Sigmoid colon (tissue), 4 donors: Measurements from ENCODE around the gene RBM39.

Source experiments
- POLR2A ChIP-seq, 2 donors: fragments of 450-650 bp; IDR thresholded peaks; one replicate each; pipeline ENCODE4 v1.6.1; 2016; ENCODE audit warnings: antibody characterized with exemption in 2 of 2, mild to moderate bottlenecking in 2 of 2, moderate library complexity in 2 of 2
- POLR2AphosphoS5 ChIP-seq, 4 donors: sonication (generic); formaldehyde crosslinking; IDR thresholded peaks; one replicate each; pipeline ENCODE4 v1.6.1; 2017; ENCODE audit warnings: antibody characterized with exemption in 4 of 4
- TF ChIP-seq, protein P1 (sequence below), 4 experiments: fragments of 450-650 bp in 3 of 4; fragments of 200-600 bp in 1 of 4; IDR thresholded peaks; one replicate each; pipeline ENCODE4 v1.5.1; 2016 to 2019; ENCODE audit warnings: antibody characterized with exemption in 4 of 4, mild to moderate bottlenecking in 3 of 4, moderate library complexity in 2 of 4

GRCh38 chr20:35757098-35757705 lies 15.1 kb upstream of the RBM39 start:
- TF ChIP-seq POLR2AphosphoS5 (IDR thresholded peaks at IDR 0.05) (no peak), POLR2A (IDR thresholded peaks at IDR 0.05) (no peak)
- TF ChIP-seq, protein P1, sequence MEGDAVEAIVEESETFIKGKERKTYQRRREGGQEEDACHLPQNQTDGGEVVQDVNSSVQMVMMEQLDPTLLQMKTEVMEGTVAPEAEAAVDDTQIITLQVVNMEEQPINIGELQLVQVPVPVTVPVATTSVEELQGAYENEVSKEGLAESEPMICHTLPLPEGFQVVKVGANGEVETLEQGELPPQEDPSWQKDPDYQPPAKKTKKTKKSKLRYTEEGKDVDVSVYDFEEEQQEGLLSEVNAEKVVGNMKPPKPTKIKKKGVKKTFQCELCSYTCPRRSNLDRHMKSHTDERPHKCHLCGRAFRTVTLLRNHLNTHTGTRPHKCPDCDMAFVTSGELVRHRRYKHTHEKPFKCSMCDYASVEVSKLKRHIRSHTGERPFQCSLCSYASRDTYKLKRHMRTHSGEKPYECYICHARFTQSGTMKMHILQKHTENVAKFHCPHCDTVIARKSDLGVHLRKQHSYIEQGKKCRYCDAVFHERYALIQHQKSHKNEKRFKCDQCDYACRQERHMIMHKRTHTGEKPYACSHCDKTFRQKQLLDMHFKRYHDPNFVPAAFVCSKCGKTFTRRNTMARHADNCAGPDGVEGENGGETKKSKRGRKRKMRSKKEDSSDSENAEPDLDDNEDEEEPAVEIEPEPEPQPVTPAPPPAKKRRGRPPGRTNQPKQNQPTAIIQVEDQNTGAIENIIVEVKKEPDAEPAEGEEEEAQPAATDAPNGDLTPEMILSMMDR (IDR thresholded peaks at IDR 0.05) = no peak
